ENCODE measurements around the gene TRPM4.
"Not testable (repeated sequence)": the region's sequence is repeated elsewhere in the genome, so short reads cannot be mapped to it uniquely, and the experiment has no call there.

TRPM4 gene

GRCh38 chr19:49157445-49158224 is at the start of gene TRPM4:
Gene TRPM4 (plus strand): TSS chr19:49157792. CDS start chr19:49157867, 75 bp downstream.
- peak in 1 of 2 experiments; percentile 49 for DNase-seq

GRCh38 chr19:49109051-49109450 is 48.5 kb upstream of the TRPM4 start:
- DNase-seq = no peak

GRCh38 chr19:49109569-49110233 is 47.9 kb upstream of the TRPM4 start:
- DNase-seq = no peak

- no peak for DNase-seq
Measured at GRCh38 chr19:49110567-49110966, 47.0 kb upstream of the TRPM4 start.

GRCh38 chr19:49111218-49111998 is 46.2 kb upstream of the TRPM4 start:
- no peak for DNase-seq

GRCh38 chr19:49113762-49114629 is 43.6 kb upstream of the TRPM4 start, which contains the start of gene LIN7B:
Gene LIN7B (plus strand): TSS chr19:49114370. CDS start chr19:49114405, 35 bp downstream.
- peak; percentile 61 to 73 for DNase-seq

- peak; percentile 53 to 54 for DNase-seq
Measured at GRCh38 chr19:49114630-49115363, 42.8 kb upstream of the TRPM4 start.

- no peak for DNase-seq
Measured at GRCh38 chr19:49116544-49116943, 41.0 kb upstream of the TRPM4 start.

GRCh38 chr19:49117677-49118564 is 39.7 kb upstream of the TRPM4 start:
- no peak for DNase-seq

GRCh38 chr19:49118565-49119410 is 38.8 kb upstream of the TRPM4 start, which contains the start of gene C19orf73:
Gene C19orf73 (minus strand): TSS chr19:49119143. CDS start chr19:49119022, 121 bp downstream.
- peak; percentile 94 to 95 for DNase-seq

GRCh38 chr19:49119411-49120324 is 37.9 kb upstream of the TRPM4 start, which contains the start of gene PPFIA3:
Gene PPFIA3 (plus strand): TSS chr19:49119544. CDS start chr19:49127874, 8,330 bp downstream.
- DNase-seq = no peak

GRCh38 chr19:49120325-49120683 is 37.3 kb upstream of the TRPM4 start:
- no peak for DNase-seq

- DNase-seq = no peak
Measured at GRCh38 chr19:49120868-49121267, 36.7 kb upstream of the TRPM4 start.

GRCh38 chr19:49121841-49122240 is 35.8 kb upstream of the TRPM4 start:
- not testable (repeated sequence) for DNase-seq

- not testable (repeated sequence) for DNase-seq
Measured at GRCh38 chr19:49123285-49123684, 34.3 kb upstream of the TRPM4 start.

GRCh38 chr19:49125025-49125731 is 32.4 kb upstream of the TRPM4 start:
- DNase-seq = no peak

- DNase-seq = no peak
Measured at GRCh38 chr19:49126575-49126974, 31.0 kb upstream of the TRPM4 start.

Measured in stimulated activated CD4-positive, alpha-beta T cell treated with anti-CD3 and anti-CD28 coated beads, Interleukin-4, amount 100 ng/mL, for 4 hours (primary cell).